HS-27A (cell line): ENCODE results near the gene ANO1.
A peak's percentile ranks its signal among the peaks of the same experiment; 100 is the strongest.
"Not testable (repeated sequence)": the region's sequence is repeated elsewhere in the genome, so short reads cannot be mapped to it uniquely, and the experiment has no call there.

Experiments
- DNase-seq: peaks from one replicate; pipeline ENCODE4 v3.0.0-alpha.2; 2012; ENCODE audit warnings: low read depth, missing footprints

ANO1 gene

GRCh38 chr11:70210051-70210501, 132.0 kb downstream of the ANO1 start:
- no peak for DNase-seq

GRCh38 chr11:70210530-70210929, 132.4 kb downstream of the ANO1 start:
- no peak for DNase-seq

DNA sequence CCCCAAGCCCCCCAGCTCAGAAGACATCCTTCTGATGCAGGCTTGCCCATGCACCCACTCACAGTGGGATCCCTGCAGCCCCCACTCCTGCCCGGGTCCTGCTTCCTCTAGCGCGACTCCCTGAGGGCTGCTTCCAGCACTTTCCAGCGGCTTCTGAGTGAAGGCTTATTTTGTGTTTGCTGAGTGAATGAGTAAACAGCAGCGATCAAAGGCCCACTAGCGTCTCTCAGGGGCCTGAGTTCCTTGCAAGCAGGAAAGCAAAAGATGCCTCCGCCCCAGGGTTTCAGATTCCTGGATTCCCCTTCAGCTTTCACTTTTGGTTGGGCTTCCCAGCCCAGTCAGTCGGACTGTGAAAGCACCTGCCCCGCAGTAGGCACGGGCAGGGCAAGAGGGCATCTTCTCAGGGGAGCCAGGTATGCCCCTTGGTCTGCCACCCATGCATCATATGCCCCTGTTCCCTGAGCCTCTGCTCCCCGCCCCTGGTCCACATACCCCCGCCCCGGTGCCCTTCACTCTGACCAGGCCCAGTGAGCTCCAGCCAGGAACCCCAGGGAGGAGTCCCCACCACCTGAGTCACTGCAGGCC, 134.2 kb downstream of the ANO1 start:
- DNase-seq = no peak

DNA sequence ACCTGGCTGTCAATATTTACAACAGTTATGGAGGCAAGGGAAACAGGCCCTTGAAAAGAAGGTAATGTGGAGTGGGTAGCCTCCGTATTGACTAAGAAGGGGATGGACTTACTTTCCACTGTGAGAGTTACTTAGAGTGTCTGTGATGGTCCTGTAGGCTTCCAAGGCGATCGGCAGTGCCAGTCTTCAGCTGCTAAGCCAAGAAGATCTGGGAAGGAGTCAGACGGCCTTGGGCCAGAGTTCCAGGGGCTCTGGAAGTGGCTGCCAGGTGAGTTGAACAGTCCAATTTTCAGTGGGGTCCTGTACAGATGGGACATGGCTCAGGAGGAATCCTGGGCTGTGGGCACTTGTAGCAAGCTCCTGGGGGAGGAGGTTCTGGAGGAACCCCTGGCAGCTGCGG, 139.3 kb downstream of the ANO1 start:
- not testable (repeated sequence) for DNase-seq

GRCh38 chr11:70218076-70218475, 140.0 kb downstream of the ANO1 start:
- DNase-seq = not testable (repeated sequence)

DNA sequence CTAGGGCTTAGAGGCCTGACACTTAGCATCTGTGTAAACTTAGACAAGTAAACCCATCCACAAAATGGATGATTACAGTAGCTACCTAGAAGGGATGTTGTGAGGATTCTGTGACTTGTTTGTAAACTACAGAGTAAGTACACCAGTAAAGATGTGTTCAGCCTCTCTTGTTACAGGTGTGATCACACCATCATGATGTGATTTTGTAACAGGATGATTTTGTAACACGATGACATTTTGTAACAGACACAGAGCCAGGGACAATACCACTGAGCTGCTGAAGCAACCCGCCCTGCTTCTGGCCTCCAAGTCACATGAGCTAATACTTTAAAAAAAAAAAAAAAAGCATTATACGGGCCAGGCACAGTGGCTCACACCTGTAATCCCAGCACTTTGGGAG, 142.0 kb downstream of the ANO1 start:
- no peak for DNase-seq

- DNase-seq = peak; percentile 73
Observed at GRCh38 chr11:70220920-70221319, 142.8 kb downstream of the ANO1 start.

GRCh38 chr11:70225681-70226177, 147.6 kb downstream of the ANO1 start:
- DNase-seq = no peak

GRCh38 chr11:70226183-70226582, 148.1 kb downstream of the ANO1 start:
- DNase-seq = no peak

DNA sequence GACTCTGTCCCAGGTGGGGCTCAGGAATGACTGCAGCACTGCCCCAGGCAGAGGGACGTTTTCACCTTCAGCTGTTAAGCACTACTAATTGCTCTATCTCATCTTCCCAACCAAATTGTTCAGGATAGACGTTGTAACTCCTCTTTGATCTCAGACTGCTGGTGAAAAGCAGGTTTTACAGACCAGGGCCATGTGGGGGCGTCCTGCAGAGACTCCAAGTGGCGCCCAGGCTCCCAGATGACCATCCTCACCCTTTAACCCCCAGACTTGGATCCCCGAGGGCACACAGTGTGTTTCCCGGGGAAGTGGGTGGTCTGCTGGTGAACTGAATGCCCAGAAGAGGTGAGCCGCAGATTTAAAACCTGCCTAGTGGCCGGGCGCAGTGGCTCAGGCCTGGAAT, 148.8 kb downstream of the ANO1 start:
- no peak for DNase-seq

- no peak for DNase-seq
Observed at GRCh38 chr11:70229737-70230136, 151.6 kb downstream of the ANO1 start.

- no peak for DNase-seq
Observed at GRCh38 chr11:70230151-70230839, 152.2 kb downstream of the ANO1 start.

DNA sequence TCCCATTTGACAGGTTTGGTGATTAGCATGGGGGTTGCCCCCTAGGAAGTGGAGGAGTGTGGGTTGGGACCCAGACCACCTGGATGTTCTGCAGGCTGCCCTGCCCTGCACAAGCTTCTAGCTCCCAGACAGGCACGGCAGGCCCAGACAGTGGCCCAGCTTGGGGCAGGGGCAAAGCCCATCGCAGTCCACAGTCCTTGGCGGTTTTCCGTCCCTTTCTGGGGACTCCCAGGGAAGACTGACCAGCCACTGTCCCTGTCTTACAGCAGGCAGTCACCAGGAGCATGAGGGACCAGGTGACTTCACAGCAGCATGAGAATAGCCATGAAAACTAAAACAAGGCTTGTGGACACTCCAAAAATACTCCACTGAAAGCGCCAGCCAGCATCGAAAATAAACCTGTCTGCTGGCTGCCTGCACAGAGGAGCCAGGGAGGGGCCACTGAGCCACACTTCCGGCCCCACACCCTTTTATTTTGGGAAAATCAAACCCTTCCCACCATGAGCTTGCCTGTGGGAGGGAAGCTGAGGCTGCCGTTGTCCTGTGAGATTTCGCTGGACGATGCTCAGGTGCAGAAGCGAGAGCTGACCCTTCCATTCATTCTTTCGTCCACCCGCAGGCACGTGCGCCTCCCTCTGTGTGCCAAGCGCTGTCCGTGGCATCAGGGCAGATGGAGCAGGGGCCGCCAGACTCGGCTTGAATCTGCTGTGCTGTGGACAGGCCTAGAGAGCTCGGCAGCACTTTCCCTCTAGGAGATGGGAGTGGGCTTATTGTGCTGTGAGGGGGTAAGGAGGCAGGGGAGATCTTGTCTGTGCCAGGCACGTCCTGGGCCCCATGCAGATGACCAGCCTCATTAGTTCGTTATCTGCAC, 153.0 kb downstream of the ANO1 start:
- no peak for DNase-seq

DNA sequence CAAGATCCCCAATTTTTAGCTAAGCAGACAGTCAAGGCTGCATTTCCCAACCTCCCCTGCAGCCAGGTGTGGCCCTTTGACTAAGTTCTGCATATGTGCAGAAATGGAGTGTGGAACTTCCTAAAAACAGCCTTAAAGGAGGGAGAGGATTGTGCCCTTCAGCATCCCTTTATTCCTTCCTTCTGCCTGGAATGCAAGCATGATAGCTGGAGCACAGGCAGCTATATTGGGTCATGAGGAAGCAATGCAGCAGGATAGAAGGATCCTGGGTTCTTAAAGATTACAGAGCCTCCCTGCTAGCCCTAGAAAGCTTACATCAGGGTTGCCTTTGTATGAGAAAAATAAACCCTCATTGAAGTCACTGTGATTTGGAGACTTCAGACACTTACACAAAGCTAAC, 154.9 kb downstream of the ANO1 start:
- no peak for DNase-seq

GRCh38 chr11:70233511-70233934, 155.4 kb downstream of the ANO1 start:
- peak; percentile 79 for DNase-seq

DNA sequence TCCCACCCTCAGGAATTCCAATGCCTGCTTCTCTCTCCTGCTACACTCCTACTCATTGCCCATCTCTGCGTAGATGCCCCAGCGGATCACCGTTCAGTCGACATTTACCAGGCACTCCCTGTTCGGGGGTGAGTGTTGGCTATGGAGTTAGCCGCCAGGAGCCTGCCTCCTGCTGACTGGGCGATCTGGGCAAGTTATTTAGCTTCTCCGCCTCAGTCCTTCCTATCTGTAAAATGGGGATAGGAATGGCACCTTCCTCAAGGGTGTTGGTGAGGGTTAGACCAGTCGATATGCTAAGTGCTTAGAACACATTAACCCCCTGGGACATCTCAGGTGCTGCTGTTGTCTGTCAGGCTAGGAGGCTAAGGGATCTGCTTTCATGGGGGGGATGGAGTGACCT, 155.8 kb downstream of the ANO1 start:
- no peak for DNase-seq
